ENCODE data around the gene BPIFB4. TPM values are rescaled to one million over a fixed set of nuclear protein-coding genes. Genes with fewer than 3 reads are reported as not detected.

BPIFB4 gene
- total RNA-seq, 1 experiment from 2014 or later = not detected

DNA sequence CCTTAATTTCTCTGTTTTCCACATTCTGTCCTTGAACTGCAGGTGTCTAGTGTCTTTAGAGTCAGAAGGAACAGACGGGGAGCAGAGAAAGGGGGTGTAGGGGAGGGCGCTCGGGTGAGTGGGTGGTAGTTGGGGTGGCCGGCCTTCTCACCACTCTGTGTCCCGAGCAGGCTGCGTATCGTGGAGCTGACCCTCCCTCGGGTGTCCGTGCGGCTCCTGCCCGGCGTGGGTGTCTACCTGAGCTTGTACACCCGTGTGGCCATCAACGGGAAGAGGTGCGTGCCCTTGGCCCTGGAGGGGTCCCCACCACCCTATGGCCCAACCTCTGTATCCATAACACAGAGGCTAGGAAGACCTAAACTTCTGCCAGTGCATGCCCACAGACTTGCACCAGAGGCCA is 5.3 kb downstream of the BPIFB4 start:
- no peak overlapping the region for H3K4me3 Mint-ChIP-seq (ENCODE audit: unreplicated experiment)
- CTCF ChIA-PET = interaction anchor here (1.4 kb wide), 2 partner anchors 11 to 184 kb away, joined by 3 to 4 read pairs; no protein-coding TSS in a partner anchor
- no TSS peak for BruUV-seq (replicated peaks)
- POLR2A ChIA-PET = no interaction called here
- TF ChIP-seq CTCF (IDR thresholded peaks at IDR 0.05; ENCODE audit: unreplicated experiment) = no peak
- intact Hi-C loops (cut with micrococcal nuclease) = no loop called here
- H3K27me3 Mint-ChIP-seq (ENCODE audit: insufficient read depth, unreplicated experiment) = peaks cover 52% of the 10 kb centered on the region
- H3K9me3 Mint-ChIP-seq (ENCODE audit: unreplicated experiment) = peaks cover 7% of the 10 kb centered on the region
- no peaks in the 10 kb centered on the region for H3K36me3 Mint-ChIP-seq (ENCODE audit: insufficient read depth, unreplicated experiment)
- H3K4me1 Mint-ChIP-seq (ENCODE audit: insufficient read depth, unreplicated experiment) = no peaks in the 10 kb centered on the region
- no peak for DNase-seq (ENCODE audit: unreplicated experiment)
- H3K27ac Mint-ChIP-seq (ENCODE audit: low read depth, unreplicated experiment) = no peak overlapping the region

DNA sequence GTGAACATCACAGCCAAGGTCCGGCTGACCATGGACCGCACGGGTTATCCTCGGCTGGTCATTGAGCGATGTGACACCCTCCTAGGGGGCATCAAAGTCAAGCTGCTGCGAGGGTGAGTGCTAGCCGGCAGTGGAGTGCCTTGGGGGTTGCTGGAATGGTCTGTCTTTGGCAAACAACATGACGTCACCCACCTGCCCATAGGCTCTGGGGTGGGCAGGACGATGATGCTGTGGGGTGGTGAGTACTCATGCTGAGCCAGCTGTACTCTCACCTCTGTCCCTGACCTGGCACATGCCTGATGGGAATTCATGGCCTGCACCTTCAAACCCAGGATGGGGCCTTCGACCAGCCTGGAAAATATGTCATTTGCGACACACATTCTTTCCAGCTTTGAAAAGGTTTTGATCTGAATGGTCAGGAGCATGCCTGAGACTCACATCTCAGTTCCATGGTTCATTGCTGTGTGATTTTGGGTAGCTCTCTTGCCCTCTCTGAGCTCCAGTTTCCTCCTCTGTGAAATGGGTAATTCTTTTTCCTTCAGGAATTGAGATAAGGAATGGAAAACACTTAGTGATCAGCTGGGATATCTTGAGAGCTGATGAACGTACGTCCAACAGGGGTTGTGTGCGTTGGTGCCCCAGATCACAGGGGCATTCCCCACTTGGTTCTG is 6.7 kb downstream of the BPIFB4 start:
- Mint-ChIP-seq H3K27ac (ENCODE audit: low read depth, unreplicated experiment) (no peak overlapping the region), H3K36me3 (ENCODE audit: insufficient read depth, unreplicated experiment) (no peaks in the 10 kb centered on the region), H3K4me1 (ENCODE audit: insufficient read depth, unreplicated experiment) (no peaks in the 10 kb centered on the region), H3K27me3 (ENCODE audit: insufficient read depth, unreplicated experiment) (peaks cover 39% of the 10 kb centered on the region), H3K9me3 (ENCODE audit: unreplicated experiment) (no peaks in the 10 kb centered on the region), H3K4me3 (ENCODE audit: unreplicated experiment) (no peak overlapping the region)
- BruUV-seq (replicated peaks) = no TSS peak
- intact Hi-C loops (cut with micrococcal nuclease) = no loop called here
- ChIA-PET POLR2A (interaction anchor here (0.5 kb wide), 1 partner anchor 326 kb away, joined by 4 read pairs; no protein-coding TSS in a partner anchor), CTCF (interaction anchor here (0.7 to 1.4 kb wide), 4 partner anchors 9 to 296 kb away, joined by 3 read pairs; no protein-coding TSS in a partner anchor)
- DNase-seq (ENCODE audit: unreplicated experiment) = no peak
- no peak for TF ChIP-seq CTCF (IDR thresholded peaks at IDR 0.05; ENCODE audit: unreplicated experiment)

DNA sequence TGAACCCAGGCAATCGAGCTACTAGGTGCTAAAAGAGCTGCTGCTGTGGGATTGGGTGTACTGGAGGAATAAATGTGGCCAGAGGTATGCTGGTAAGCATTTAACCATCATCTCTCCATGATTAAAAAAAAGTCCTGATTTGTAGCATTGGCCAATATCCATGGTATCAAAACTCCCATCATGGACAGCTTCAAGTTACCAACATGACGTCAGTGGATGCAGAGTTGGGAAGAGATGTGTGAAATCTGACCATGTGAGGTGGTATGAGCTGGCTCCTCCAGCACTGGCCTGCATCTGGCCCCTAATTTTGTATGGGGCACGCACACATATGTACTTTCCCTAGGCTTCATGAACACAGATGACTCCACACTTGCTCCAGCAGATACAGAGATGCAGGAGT is 11.7 kb downstream of the BPIFB4 start:
- Mint-ChIP-seq H3K27ac (ENCODE audit: low read depth, unreplicated experiment) (no peak overlapping the region), H3K9me3 (ENCODE audit: unreplicated experiment) (peaks cover 9% of the 10 kb centered on the region), H3K36me3 (ENCODE audit: insufficient read depth, unreplicated experiment) (no peaks in the 10 kb centered on the region), H3K4me1 (ENCODE audit: insufficient read depth, unreplicated experiment) (no peaks in the 10 kb centered on the region), H3K4me3 (ENCODE audit: unreplicated experiment) (no peak overlapping the region), H3K27me3 (ENCODE audit: insufficient read depth, unreplicated experiment) (peaks cover 53% of the 10 kb centered on the region)
- intact Hi-C loops (cut with micrococcal nuclease) = no loop called here
- CTCF ChIA-PET = interaction anchor here (1.4 kb wide), 1 partner anchor 208 kb away, joined by 7 read pairs; no protein-coding TSS in a partner anchor
- no peak for DNase-seq (ENCODE audit: unreplicated experiment)
- no peak for TF ChIP-seq CTCF (IDR thresholded peaks at IDR 0.05; ENCODE audit: unreplicated experiment)
- POLR2A ChIA-PET = no interaction called here
- BruUV-seq (replicated peaks) = no TSS peak

- H3K36me3 Mint-ChIP-seq (ENCODE audit: insufficient read depth, unreplicated experiment) = no peaks in the 10 kb centered on the region
- intact Hi-C loops (cut with micrococcal nuclease) = no loop called here
- no TSS peak for BruUV-seq (replicated peaks)
- peaks cover 9% of the 10 kb centered on the region for H3K9me3 Mint-ChIP-seq (ENCODE audit: unreplicated experiment)
- no peak for DNase-seq (ENCODE audit: unreplicated experiment)
- H3K4me1 Mint-ChIP-seq (ENCODE audit: insufficient read depth, unreplicated experiment) = no peaks in the 10 kb centered on the region
- POLR2A ChIA-PET = no interaction called here
- H3K4me3 Mint-ChIP-seq (ENCODE audit: unreplicated experiment) = no peak overlapping the region
- H3K27ac Mint-ChIP-seq (ENCODE audit: low read depth, unreplicated experiment) = no peak overlapping the region
- CTCF ChIA-PET = interaction anchor here (0.8 kb wide), 1 partner anchor 63 kb away, joined by 4 read pairs; no protein-coding TSS in a partner anchor
- TF ChIP-seq CTCF (IDR thresholded peaks at IDR 0.05; ENCODE audit: unreplicated experiment) = no peak
- peaks cover 47% of the 10 kb centered on the region for H3K27me3 Mint-ChIP-seq (ENCODE audit: insufficient read depth, unreplicated experiment)
Observed at GRCh38 chr20:33091693-33092092, 12.2 kb downstream of the BPIFB4 start.
